Activated T-cell treated with anti-CD3 and anti-CD28 coated beads, Interleukin-2, amount 50 U/mL, for 4 hours (primary cell): ENCODE results near the gene TLK1. TPM values are rescaled to one million over a fixed set of nuclear protein-coding genes. Genes with fewer than 3 reads are reported as not detected.
A peak's percentile ranks its signal among the peaks of the same experiment; 100 is the strongest.

Experiments
- ATAC-seq, 2 donors: fragments of 200-7000 bp; cut with Tn5 transposase; one replicate each; pipeline ENCODE4 v1.10.0; 2021
- DNase-seq: peaks from one replicate; pipeline ENCODE4 v3.0.0-alpha.2; 2020
- H3K27me3 Mint-ChIP-seq: one replicate; pipeline ENCODE4 v1.8.0; 2021; ENCODE audit warnings: low read depth, mixed read lengths
- H3K36me3 Mint-ChIP-seq: one replicate; pipeline ENCODE4 v1.8.0; 2022; ENCODE audit warnings: mixed read lengths; ENCODE audit not compliant: insufficient read depth
- H3K4me1 Mint-ChIP-seq: one replicate; pipeline ENCODE4 v1.8.0; 2021; ENCODE audit warnings: low read depth, mixed read lengths
- H3K4me3 Mint-ChIP-seq: one replicate; pipeline ENCODE4 v1.8.0; 2021; ENCODE audit warnings: mild to moderate bottlenecking, moderate library complexity, mixed read lengths
- H3K9me3 Mint-ChIP-seq: one replicate; pipeline ENCODE4 v1.8.0; 2021; ENCODE audit warnings: mixed read lengths
- total RNA-seq, 3 donors: library from RNA; stranded (reverse); gene quantifications; one replicate each; pipeline ENCODE4 v1.2.1, GENCODE V29; 2021

The TLK1 gene
- total RNA-seq, 3 donors from 2014 or later, result 78.3 to 81.1 (median 80.8) TPM

DNA sequence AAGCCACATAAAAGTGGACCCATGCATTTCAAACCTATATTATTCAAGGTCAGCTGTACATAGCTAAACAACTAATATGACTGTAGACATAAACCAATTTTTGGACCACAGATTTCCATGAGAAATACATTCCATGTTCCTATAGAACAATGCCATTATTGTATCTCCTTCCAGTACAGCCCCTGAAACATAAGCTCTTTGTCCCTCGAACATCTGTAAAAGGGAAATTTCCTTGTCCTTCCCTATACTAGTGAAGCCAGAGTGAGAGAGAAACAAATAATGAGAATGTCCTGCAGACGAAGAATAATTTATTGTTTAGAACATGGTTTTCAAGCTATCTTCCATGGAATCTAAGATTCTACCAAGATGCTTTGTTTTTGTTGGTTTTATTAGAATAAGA is 156.3 kb downstream of the TLK1 start:
- Mint-ChIP-seq H3K4me1 (peaks cover 6% of the 10 kb centered on the region), H3K27me3 (no peaks in the 10 kb centered on the region), H3K36me3 (peaks cover 50% of the 10 kb centered on the region), H3K4me3 (no peak overlapping the region), H3K9me3 (no peaks in the 10 kb centered on the region)
- ATAC-seq (no peak), DNase-seq (no peak)

DNA sequence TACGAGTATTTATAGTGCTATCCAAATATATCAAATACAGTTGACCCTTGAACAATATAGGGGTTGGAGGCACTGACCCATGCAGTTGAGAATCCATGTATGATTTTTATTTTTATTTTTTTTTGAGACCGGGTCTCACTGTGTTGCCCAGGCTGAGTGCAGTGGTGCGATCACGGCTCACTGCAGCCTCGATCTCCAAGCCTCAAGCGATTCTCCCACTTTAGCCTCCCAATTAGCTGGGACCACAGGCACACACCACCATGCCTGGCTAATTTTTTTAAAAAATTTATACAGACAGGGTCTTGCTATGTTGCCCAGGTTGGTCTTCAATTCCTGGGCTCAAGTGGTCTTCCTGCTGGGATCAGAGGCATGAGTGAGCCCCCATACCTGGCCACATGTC is 161.0 kb downstream of the TLK1 start:
- no peaks in the 10 kb centered on the region for H3K9me3 Mint-ChIP-seq
- peaks cover 35% of the 10 kb centered on the region for H3K36me3 Mint-ChIP-seq
- H3K4me1 Mint-ChIP-seq, result peaks cover 3% of the 10 kb centered on the region
- no peak overlapping the region for H3K4me3 Mint-ChIP-seq
- no peak for DNase-seq
- H3K27me3 Mint-ChIP-seq, result no peaks in the 10 kb centered on the region
- no peak for ATAC-seq

DNA sequence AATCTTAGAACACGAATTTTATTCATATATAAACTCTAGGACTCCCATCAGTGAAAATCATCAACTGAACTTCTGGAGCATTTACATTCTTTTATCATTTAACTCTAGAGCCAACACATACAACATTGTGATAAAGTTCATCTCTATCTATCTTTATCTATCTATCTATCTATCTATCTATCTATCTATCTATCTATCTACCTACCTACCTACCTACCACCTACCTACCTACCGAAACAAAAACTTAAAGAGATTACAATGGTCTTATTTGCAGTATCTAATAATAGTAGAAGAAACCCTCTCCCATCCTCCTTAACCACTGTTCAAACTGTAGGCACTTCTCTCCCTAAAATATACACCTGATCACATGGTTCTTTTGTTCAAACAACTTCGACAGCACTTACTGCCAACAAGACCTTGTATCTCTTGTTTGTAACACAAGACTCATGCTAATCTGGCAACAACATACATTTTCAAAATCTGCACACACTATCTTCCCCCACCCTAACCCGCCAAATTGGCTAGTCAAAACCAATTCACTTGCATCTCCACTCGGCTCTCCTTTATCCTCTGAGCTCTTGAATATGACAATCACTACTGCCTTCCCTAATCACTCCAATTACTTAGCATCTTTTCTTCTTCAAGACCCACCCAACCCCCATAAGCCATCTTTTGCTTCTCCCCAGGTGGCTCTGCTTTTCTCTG is 162.6 kb downstream of the TLK1 start:
- ATAC-seq (no peak), DNase-seq (no peak)
- Mint-ChIP-seq H3K27me3 (no peaks in the 10 kb centered on the region), H3K4me3 (no peak overlapping the region), H3K36me3 (peaks cover 29% of the 10 kb centered on the region), H3K9me3 (no peaks in the 10 kb centered on the region), H3K4me1 (no peaks in the 10 kb centered on the region)

DNA sequence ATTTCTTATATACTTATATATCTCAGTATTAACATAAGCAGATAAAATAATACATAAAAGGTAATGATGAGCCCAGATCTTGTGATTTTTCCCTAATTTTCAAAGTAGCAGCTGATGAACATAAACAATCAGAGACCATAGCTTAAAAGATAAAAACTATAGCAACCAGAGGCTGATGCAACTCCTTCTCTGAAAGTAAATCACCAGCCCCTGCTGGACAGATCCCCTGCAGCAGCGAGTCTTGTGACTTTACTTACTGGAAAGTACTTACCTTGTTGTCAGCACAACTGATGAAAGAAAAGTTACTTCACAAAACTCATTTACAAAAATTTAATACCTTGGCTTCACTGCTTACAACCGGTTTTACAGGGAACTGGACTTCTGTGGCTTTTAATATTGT is 164.4 kb downstream of the TLK1 start:
- no peak overlapping the region for H3K4me3 Mint-ChIP-seq
- no peak for ATAC-seq
- H3K9me3 Mint-ChIP-seq, result no peaks in the 10 kb centered on the region
- H3K36me3 Mint-ChIP-seq, result peaks cover 35% of the 10 kb centered on the region
- H3K4me1 Mint-ChIP-seq, result peaks cover 3% of the 10 kb centered on the region
- DNase-seq, result no peak
- H3K27me3 Mint-ChIP-seq, result no peaks in the 10 kb centered on the region

DNA sequence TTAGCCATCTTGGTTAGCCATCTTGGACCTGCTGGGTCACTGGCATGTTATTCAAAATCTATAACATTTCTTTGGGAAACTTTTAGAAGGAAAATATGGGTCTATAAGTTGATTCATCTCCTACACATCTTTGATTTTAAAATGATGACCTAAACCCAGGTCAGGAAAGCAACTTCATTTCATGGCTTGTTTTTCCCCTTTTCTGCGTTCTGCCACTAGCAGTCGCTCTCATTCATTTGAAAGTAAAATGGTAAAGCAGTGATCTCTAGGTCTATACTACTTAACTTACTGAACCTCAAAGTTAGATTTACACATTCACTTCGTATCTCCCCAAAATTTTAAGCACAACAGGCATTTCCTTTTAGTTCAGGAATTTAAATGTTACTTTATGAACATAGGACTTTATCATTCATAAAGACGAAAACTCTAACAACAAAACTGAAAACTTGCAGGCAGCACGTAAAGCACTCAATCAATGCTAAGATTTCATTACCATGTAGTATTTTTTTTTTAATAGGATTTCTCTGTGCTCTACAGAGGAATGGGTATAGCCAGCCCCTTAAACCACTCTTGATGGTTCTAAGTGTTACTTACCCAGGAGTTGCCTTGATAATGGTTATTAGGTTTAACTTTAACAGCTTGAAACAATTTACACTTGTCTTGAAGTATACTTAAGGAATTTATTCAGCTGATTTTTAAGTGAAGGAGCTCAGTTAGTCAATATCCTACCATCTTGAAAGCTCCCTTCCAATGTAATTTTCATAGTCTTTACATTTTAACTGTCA is 169.1 kb downstream of the TLK1 start:
- peaks cover 6% of the 10 kb centered on the region for H3K4me1 Mint-ChIP-seq
- ATAC-seq (no peak), DNase-seq (no peak)
- H3K36me3 Mint-ChIP-seq, result peaks cover 27% of the 10 kb centered on the region
- no peak overlapping the region for H3K4me3 Mint-ChIP-seq
- no peaks in the 10 kb centered on the region for H3K9me3 Mint-ChIP-seq
- H3K27me3 Mint-ChIP-seq, result no peaks in the 10 kb centered on the region

DNA sequence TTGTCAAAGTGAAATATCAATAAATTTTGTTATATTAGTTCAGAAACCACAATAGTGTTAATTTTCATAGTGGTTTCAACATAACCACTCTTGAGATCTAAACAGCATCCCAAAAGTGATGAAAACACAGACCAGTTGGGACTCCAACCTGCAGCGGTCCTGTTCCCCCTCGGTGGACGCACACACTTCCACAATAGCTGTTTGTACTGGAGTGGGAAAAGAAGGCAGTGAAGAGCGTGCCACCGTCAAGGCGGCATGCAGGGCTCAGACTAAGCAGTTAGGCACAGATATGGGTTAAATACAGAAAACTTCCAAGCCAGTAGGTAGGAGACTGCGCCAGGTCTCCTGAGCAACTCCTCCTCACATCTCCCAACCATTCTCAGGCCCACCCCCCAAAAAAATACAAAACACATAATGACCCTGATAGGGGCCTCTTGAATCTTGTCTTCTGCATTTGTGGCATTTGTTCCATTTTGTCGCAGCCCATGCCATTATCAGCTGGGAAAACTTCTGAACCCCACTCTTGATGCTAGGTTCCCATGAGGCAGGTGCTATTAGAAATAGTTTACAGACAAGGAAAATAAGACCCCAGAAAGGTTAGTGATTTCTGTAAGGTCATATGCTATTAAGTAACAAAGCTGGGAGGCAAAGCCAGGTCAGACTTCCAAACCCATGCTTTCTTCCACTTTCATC is 174.0 kb downstream of the TLK1 start:
- DNase-seq, result no peak
- no peak overlapping the region for H3K4me3 Mint-ChIP-seq
- peaks cover 13% of the 10 kb centered on the region for H3K36me3 Mint-ChIP-seq
- no peaks in the 10 kb centered on the region for H3K9me3 Mint-ChIP-seq
- H3K27me3 Mint-ChIP-seq, result no peaks in the 10 kb centered on the region
- peaks cover 6% of the 10 kb centered on the region for H3K4me1 Mint-ChIP-seq
- no peak for ATAC-seq

DNA sequence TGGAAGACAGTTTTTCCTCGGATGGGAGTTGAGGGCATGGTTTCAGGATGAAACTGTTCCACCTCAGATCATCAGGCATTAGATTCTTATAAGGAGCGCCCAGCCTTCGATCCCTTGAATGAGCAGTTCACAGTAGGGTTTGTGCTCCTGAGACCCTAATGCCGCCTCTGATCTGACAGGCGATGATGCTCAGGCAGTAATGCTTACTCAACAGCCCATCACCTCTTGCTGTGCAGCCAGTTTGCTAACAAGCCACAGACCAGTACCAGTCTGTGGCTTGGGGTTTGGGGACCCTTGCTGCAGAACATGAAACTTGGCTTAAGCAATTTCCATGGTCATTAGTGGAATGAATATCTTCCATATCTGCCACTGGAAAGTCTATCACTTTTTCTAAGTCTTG is 175.3 kb downstream of the TLK1 start:
- H3K36me3 Mint-ChIP-seq, result peaks cover 4% of the 10 kb centered on the region
- no peaks in the 10 kb centered on the region for H3K4me1 Mint-ChIP-seq
- no peak overlapping the region for H3K4me3 Mint-ChIP-seq
- H3K27me3 Mint-ChIP-seq, result no peaks in the 10 kb centered on the region
- DNase-seq (no peak), ATAC-seq (no peak)
- H3K9me3 Mint-ChIP-seq, result no peaks in the 10 kb centered on the region

DNA sequence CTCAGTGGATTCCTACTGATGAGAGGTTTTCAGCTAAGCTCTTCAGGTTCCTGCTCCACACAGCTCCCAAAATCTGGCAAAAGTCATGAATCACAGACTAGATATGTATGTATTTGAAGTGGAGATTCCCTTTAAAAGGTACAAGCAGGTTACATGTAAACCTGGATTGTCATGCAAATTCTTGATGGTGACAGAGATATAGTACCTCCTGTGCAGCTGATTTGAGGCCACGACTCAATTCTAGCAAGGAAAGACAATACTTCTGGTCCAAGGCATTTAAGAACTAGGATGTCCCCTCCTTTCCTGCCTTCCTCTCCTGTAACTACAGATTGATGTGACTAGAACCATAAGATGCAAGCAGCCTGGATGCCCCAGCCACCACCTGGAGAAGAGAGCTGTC is 176.6 kb downstream of the TLK1 start:
- no peaks in the 10 kb centered on the region for H3K9me3 Mint-ChIP-seq
- no peak overlapping the region for H3K4me3 Mint-ChIP-seq
- no peaks in the 10 kb centered on the region for H3K4me1 Mint-ChIP-seq
- DNase-seq (no peak), ATAC-seq (no peak)
- no peaks in the 10 kb centered on the region for H3K27me3 Mint-ChIP-seq
- peaks cover 4% of the 10 kb centered on the region for H3K36me3 Mint-ChIP-seq

DNA sequence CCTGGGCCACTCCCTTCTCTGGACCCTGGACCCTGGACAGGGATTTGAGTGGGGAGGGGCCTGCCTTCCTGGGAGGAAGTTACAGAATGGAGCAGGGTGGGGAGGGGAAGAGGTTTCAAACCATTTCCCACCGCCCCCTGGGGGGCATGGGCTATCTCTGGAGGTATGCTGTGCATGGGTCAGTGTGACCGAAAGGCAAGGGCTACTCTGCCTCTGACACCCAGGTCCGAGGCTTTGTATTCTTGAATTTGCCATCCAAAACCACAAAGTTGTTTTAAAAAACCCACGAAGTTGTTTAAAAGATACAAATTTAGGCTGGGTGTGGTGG is 184.8 kb downstream of the TLK1 start:
- ATAC-seq, result no peak
- Mint-ChIP-seq H3K36me3 (no peaks in the 10 kb centered on the region), H3K4me3 (no peak overlapping the region), H3K4me1 (peaks cover 15% of the 10 kb centered on the region), H3K9me3 (no peaks in the 10 kb centered on the region), H3K27me3 (no peaks in the 10 kb centered on the region)
- no peak for DNase-seq

DNA sequence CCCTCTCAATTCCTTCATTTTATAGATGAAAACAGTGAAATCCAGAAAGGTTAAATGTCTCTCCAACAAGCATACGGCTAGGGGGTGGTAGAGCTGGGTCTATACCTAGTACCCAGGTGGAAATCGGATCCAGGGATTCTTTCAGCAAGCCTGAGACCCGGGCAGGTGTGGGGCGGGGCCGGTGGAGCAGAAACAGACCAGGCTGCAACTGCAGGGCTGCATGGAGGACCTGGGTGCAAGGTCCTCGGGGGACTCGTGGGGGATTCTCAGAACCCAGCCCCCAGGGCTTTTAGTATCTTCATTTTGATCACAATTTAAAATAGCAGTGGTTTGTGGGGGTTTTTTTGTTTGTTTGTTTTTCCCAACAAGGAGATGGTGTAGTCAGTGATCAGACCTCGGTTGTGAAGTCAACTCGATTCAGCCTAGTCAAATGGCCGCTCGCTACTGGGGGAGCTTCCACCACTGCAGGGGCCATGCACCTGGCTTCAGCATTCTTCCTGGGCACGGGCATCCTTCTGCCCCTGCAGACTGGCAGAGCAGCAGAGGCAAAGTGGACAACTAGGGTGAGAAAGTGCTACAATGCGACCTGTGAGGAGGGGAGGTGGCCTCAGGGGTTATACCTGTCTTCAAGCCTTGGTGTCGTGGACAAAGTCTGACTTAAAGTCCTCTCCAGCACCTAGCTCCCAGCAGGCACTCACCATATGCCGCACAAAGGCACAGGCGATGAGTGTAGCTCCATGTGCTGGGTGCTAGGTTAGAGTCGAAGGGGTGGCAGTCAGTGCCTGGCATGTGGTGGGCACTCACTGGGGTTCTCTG is 185.4 kb downstream of the TLK1 start:
- no peak overlapping the region for H3K4me3 Mint-ChIP-seq
- H3K9me3 Mint-ChIP-seq, result no peaks in the 10 kb centered on the region
- DNase-seq (no peak), ATAC-seq (no peak)
- no peaks in the 10 kb centered on the region for H3K36me3 Mint-ChIP-seq
- H3K27me3 Mint-ChIP-seq, result no peaks in the 10 kb centered on the region
- peaks cover 15% of the 10 kb centered on the region for H3K4me1 Mint-ChIP-seq

DNA sequence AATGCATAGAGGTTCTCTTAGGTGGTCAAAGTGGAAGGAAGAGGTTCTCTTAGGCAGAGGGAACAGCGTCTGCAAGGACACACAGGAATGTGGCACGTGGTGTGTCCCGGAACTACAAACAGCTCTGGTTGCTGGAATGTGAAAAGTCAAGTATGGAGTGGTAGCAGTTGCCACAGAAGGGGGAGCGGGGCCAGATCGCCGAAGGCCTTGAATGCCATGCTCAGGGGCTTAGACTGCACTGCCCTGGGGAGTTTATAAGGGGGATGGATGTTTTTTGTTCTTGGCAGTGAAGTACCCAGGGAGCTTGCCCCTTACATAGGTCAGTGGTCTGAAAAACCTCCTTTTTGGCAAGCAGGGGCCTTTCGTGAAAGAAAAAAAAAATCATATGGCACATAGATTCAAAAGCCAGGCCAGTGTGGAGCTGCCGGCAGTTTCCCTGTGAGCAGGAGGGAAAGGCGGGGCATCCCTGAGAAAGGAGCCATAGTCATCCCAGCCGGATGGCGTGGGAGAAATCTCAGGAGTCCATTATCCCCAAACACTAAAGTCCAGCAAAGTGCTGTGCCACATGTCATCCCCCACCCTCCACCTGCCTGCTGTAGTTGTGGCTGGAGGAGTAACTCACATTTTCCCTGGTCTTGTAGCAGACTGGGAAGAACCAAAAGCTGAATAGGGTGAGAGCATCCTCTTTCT is 186.2 kb downstream of the TLK1 start:
- no peaks in the 10 kb centered on the region for H3K27me3 Mint-ChIP-seq
- H3K36me3 Mint-ChIP-seq, result no peaks in the 10 kb centered on the region
- peaks cover 15% of the 10 kb centered on the region for H3K4me1 Mint-ChIP-seq
- DNase-seq (no peak), ATAC-seq (no peak)
- H3K9me3 Mint-ChIP-seq, result no peaks in the 10 kb centered on the region
- H3K4me3 Mint-ChIP-seq, result peak overlapping the region; percentile 75

DNA sequence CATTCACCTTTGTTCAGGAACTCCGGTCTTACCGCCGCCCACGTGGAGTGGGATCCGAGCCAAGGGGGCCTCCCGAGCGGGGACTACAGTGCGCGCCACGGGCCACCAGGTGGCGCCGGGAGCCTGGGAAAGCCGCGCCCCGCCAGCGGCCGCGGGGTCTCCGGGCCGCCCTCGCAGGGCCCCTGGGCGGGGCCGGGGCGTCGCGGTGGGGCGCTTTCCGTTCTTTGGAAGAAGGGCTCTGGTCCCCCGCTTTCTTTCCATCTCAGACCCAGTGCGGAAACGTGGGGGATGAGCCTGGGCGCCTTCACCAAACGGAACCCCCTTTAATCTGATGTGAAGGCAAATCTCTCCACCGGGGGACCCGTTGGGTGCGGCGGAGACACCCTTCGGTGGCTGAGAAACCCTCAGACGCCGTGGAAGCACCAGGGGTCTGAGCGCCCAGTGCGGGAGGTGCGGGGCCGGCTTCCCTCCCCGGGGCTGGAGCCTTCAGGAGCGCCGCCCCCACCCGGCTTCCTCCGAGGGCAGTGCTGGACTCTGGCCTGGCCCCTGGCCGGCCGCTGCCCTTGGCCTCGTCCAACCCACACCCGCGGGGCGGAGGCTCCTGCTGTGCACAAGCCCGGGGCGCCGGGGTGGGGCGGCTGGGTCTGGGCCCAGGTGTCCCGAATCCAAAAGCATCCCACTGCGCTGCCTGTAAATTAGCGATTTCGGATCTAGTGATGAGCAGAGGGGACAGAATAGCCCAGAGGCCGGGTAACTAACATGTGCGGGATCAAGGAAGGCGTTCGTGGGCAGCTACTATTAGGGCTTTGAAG is 187.0 kb downstream of the TLK1 start:
- ATAC-seq, result peak; percentile 98

DNA sequence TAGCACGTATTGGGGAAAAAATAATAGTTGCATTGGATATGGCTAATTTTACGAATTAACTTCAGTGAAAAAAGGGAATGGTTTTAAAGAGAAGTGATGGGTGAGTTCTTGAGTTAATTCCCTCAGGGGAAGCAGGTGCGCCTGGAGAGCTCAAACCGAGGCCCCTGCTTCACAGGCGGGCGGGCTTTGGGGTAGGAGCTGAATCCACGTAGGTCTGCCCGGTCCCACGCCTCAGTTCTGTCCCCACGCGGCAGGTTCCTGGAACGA is 187.5 kb downstream of the TLK1 start:
- no peaks in the 10 kb centered on the region for H3K9me3 Mint-ChIP-seq
- DNase-seq, result no peak

More for the DNA sequence above, 187.0 kb downstream of the TLK1 start:
- Mint-ChIP-seq H3K36me3 (no peaks in the 10 kb centered on the region), H3K27me3 (no peaks in the 10 kb centered on the region), H3K4me3 (peak overlapping the region; percentile 78), H3K9me3 (no peaks in the 10 kb centered on the region), H3K4me1 (peaks cover 15% of the 10 kb centered on the region)
- DNase-seq, result peak; percentile 90

More for the DNA sequence above, 187.5 kb downstream of the TLK1 start:
- ATAC-seq, result no peak
- Mint-ChIP-seq H3K4me3 (peak overlapping the region; percentile 78), H3K4me1 (peaks cover 15% of the 10 kb centered on the region), H3K27me3 (no peaks in the 10 kb centered on the region), H3K36me3 (peaks cover 1% of the 10 kb centered on the region)
